AG04449 (cell line): ENCODE results near the gene SERPINA1.
A peak's percentile ranks its signal among the peaks of the same experiment; 100 is the strongest.
"Not testable (repeated sequence)": the region's sequence is repeated elsewhere in the genome, so short reads cannot be mapped to it uniquely, and the experiment has no call there.

ENCODE experiments used
- CTCF ChIA-PET: fragments of 350-600 bp; formaldehyde crosslinking; extraction: SDS; loops from one replicate; lab custom pipeline; 2021; ENCODE audit warnings: antibody characterized with exemption; lab: Yijun Ruan, JAX
- POLR2A ChIA-PET: fragments of 400-600, 350-600 bp; formaldehyde crosslinking; extraction: SDS; loops from one replicate; lab custom pipeline; 2020; ENCODE audit warnings: antibody characterized with exemption, inconsistent platforms; lab: Yijun Ruan, JAX
- DNase-seq: peaks from one replicate; pipeline ENCODE4 v3.0.0-alpha.2; 2010; ENCODE audit warnings: low read depth, low spot score
- H3K4me3 ChIP-seq: 2 replicates; pipeline ENCODE4 v1.5.1; 2011; ENCODE audit warnings: low read depth, mild to moderate bottlenecking, control low read depth, low read length
- CTCF ChIP-seq: IDR thresholded peaks from one replicate; pipeline ENCODE4 v1.5.1; 2011; ENCODE audit warnings: mild to moderate bottlenecking, moderate library complexity, low read length, control low read depth, inconsistent platforms; ENCODE audit not compliant: insufficient read depth; ENCODE audit errors: missing control alignments

Gene SERPINA1

GRCh38 chr14:94375552-94376107, 12.8 kb downstream of the SERPINA1 start:
- no peak overlapping the region for H3K4me3 ChIP-seq
- POLR2A ChIA-PET = no interaction called here
- DNase-seq = no peak
- CTCF ChIA-PET = interaction anchor here (1.3 to 1.9 kb wide), 2 partner anchors 17 to 29 kb away, joined by 3 to 4 read pairs; no protein-coding TSS in a partner anchor
- TF ChIP-seq CTCF = no peak

GRCh38 chr14:94374749-94375260, 13.6 kb downstream of the SERPINA1 start:
- DNase-seq = no peak
- no peak overlapping the region for H3K4me3 ChIP-seq
- ChIA-PET CTCF (interaction anchor here (0.9 to 1.9 kb wide), 3 partner anchors 28 to 176 kb away, joined by 3 to 5 read pairs (median 4); no protein-coding TSS in a partner anchor), POLR2A (no interaction called here)
- TF ChIP-seq CTCF = no peak

GRCh38 chr14:94374116-94374515, 14.3 kb downstream of the SERPINA1 start:
- ChIA-PET CTCF (interaction anchor here (0.6 to 1.9 kb wide), 7 partner anchors 8 to 243 kb away, joined by 3 to 9 read pairs (median 3); no protein-coding TSS in a partner anchor), POLR2A (no interaction called here)

GRCh38 chr14:94373708-94374107, 14.7 kb downstream of the SERPINA1 start:
- H3K4me3 ChIP-seq = no peak overlapping the region
- POLR2A ChIA-PET = interaction anchor here (1.2 kb wide), 1 partner anchor 31 kb away, joined by 3 read pairs; no protein-coding TSS in a partner anchor
- TF ChIP-seq CTCF = no peak
- CTCF ChIA-PET = interaction anchor here (0.6 to 1.9 kb wide), 8 partner anchors 8 to 243 kb away, joined by 3 to 9 read pairs (median 3); no protein-coding TSS in a partner anchor
- peak; percentile 90 for DNase-seq

More at GRCh38 chr14:94374116-94374515, 14.3 kb downstream of the SERPINA1 start:
- no peak overlapping the region for H3K4me3 ChIP-seq
- DNase-seq = no peak
- TF ChIP-seq CTCF = no peak

GRCh38 chr14:94372021-94372605, 16.3 kb downstream of the SERPINA1 start:
- no peak for DNase-seq
- no peak for TF ChIP-seq CTCF
- ChIA-PET POLR2A (no interaction called here), CTCF (interaction anchor here (1.4 kb wide), 1 partner anchor 15 kb away, joined by 3 read pairs; no protein-coding TSS in a partner anchor)
- H3K4me3 ChIP-seq = no peak overlapping the region

DNA sequence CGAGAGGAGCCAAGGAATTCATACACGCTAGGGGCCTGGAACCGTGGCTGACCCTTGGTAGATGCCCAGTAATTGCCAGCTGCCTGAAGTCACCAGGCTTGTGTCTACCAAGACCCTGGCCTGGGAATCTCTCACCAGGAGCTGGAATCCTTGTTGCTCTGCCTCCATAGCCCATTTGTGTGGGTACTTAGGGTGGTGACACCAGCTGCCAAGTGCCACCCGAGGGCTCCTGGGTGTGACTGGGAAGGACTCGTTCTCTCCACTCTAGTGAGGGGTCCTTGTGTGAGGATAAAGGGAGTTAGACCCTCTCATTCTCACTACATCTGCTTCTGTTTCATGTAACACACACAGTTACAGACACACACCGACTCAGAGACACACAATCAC, 17.9 kb downstream of the SERPINA1 start:
- ChIA-PET POLR2A (no interaction called here), CTCF (interaction anchor here (1.4 kb wide), 1 partner anchor 14 kb away, joined by 3 read pairs; no protein-coding TSS in a partner anchor)
- no peak for TF ChIP-seq CTCF
- no peak overlapping the region for H3K4me3 ChIP-seq
- DNase-seq = no peak

- POLR2A ChIA-PET, H3K4me3 ChIP-seq, DNase-seq: not testable (repeated sequence)
- CTCF ChIA-PET = interaction anchor here (4.9 kb wide), 1 partner anchor 14 kb away, joined by 18 read pairs; no protein-coding TSS in a partner anchor
Measured at GRCh38 chr14:94369766-94370523, 18.5 kb downstream of the SERPINA1 start.
